ENCODE data around the gene RPP38.

The RPP38 gene

GRCh38 chr10:15147594-15148392 lies 50.6 kb downstream of the RPP38 start:
- no peak for TF ChIP-seq CTCF (IDR thresholded peaks at IDR 0.05; ENCODE audit: low read depth, low read length)
- DNase-seq (ENCODE audit: low read depth in 2 of 2): no peak
- no peak overlapping the region for H3K4me3 ChIP-seq (replicated peaks in 1 of 2; ENCODE audit: low read depth in 2 of 2, low read length in 2 of 2)

GRCh38 chr10:15149042-15149771 lies 52.1 kb downstream of the RPP38 start:
- DNase-seq (ENCODE audit: low read depth in 2 of 2): no peak
- TF ChIP-seq CTCF (IDR thresholded peaks at IDR 0.05; ENCODE audit: low read depth, low read length): no peak
- H3K4me3 ChIP-seq (replicated peaks in 1 of 2; ENCODE audit: low read depth in 2 of 2, low read length in 2 of 2): no peak overlapping the region

GRCh38 chr10:15150563-15150962 lies 53.4 kb downstream of the RPP38 start:
- H3K4me3 ChIP-seq (replicated peaks in 1 of 2; ENCODE audit: low read depth in 2 of 2, low read length in 2 of 2): no peak overlapping the region
- no peak for TF ChIP-seq CTCF (IDR thresholded peaks at IDR 0.05; ENCODE audit: low read depth, low read length)
- DNase-seq (ENCODE audit: low read depth in 2 of 2): no peak

GRCh38 chr10:15152556-15152955 lies 55.4 kb downstream of the RPP38 start:
- DNase-seq (ENCODE audit: low read depth in 2 of 2): no peak
- TF ChIP-seq CTCF (IDR thresholded peaks at IDR 0.05; ENCODE audit: low read depth, low read length): no peak

More at GRCh38 chr10:15152556-15152955, 55.4 kb downstream of the RPP38 start:
- H3K4me3 ChIP-seq (replicated peaks in 1 of 2; ENCODE audit: low read depth in 2 of 2, low read length in 2 of 2): no peak overlapping the region
